Measurements from ENCODE around the gene FANCI.

GRCh38 chr15:89196241-89196640 is 47.5 kb upstream of the FANCI start:
- TF ChIP-seq CTCF (IDR thresholded peaks at IDR 0.05) (no peak), POLR2A (IDR thresholded peaks at IDR 0.05) (no peak)
